CD4-positive, alpha-beta memory T cell (primary cell): ENCODE measurements around the gene RBBP8NL. TPM values are rescaled to one million over a fixed set of nuclear protein-coding genes. Genes with fewer than 3 reads are reported as not detected.

Source experiments
- CTCF ChIA-PET: fragments of 350-600 bp; sonication (Branson Sonifier 250); formaldehyde crosslinking; loops from one replicate; lab custom pipeline; 2021; ENCODE audit warnings: inconsistent platforms; ENCODE audit not compliant: partially characterized antibody; lab: Charles Lee
- POLR2A ChIA-PET: fragments of 350-600 bp; sonication (Branson Sonifier 250); formaldehyde crosslinking; loops from one replicate; lab custom pipeline; 2021; ENCODE audit not compliant: partially characterized antibody; lab: Charles Lee
- DNase-seq, 5 donors: peaks; one replicate each; pipeline versions ENCODE4 v3.0.0 to v3.0.0-alpha.2; 2020 to 2022; ENCODE audit warnings: mixed read lengths in 1 of 5
- H3K27ac ChIP-seq: one replicate; pipeline ENCODE4 v1.7.0; 2013; ENCODE audit warnings: low read depth, low read length
- H3K27me3 ChIP-seq: 2 replicates; pipeline ENCODE4 v1.7.0; 2013; ENCODE audit warnings: mild to moderate bottlenecking, low read length, moderate library complexity; ENCODE audit not compliant: insufficient read depth
- H3K36me3 ChIP-seq: 2 replicates; pipeline ENCODE4 v1.7.0; 2013; ENCODE audit warnings: mild to moderate bottlenecking, low read length, moderate library complexity; ENCODE audit not compliant: insufficient read depth
- H3K4me1 ChIP-seq: 2 replicates; pipeline ENCODE4 v1.7.0; 2013; ENCODE audit warnings: mild to moderate bottlenecking, low read length, moderate library complexity; ENCODE audit not compliant: insufficient read depth
- H3K4me3 ChIP-seq, 2 donors: one replicate each; pipeline ENCODE4 v1.7.0; 2013; ENCODE audit warnings: low read length in 2 of 2, mild to moderate bottlenecking in 1 of 2
- H3K9me3 ChIP-seq, 2 donors: one replicate each; pipeline ENCODE4 v1.7.0; 2013; ENCODE audit warnings: low read length in 2 of 2, control low read depth in 1 of 2; ENCODE audit not compliant: control insufficient read depth in 1 of 2
- H3K27ac Mint-ChIP-seq, 7 donors: one replicate each; pipeline ENCODE4 v1.8.0; 2020 to 2021; ENCODE audit warnings: mixed read lengths in 7 of 7, mild to moderate bottlenecking in 6 of 7, inconsistent platforms in 3 of 7, moderate library complexity in 3 of 7
- H3K27me3 Mint-ChIP-seq, 2 donors: one replicate each; pipeline ENCODE4 v1.8.0; 2020 to 2021; ENCODE audit warnings: mixed read lengths in 2 of 2
- H3K36me3 Mint-ChIP-seq, 2 donors: one replicate each; pipeline ENCODE4 v1.8.0; 2020 to 2021; ENCODE audit warnings: mixed read lengths in 2 of 2, inconsistent platforms in 1 of 2, mild to moderate bottlenecking in 1 of 2
- H3K4me1 Mint-ChIP-seq, 4 donors: one replicate each; pipeline ENCODE4 v1.8.0; 2020 to 2021; ENCODE audit warnings: mixed read lengths in 4 of 4, mild to moderate bottlenecking in 1 of 4
- H3K4me3 Mint-ChIP-seq, 8 donors: one replicate each; pipeline ENCODE4 v1.8.0; 2020 to 2021; ENCODE audit warnings: mixed read lengths in 8 of 8, mild to moderate bottlenecking in 7 of 8, moderate library complexity in 6 of 8, inconsistent platforms in 3 of 8
- H3K9me3 Mint-ChIP-seq, 8 donors: one replicate each; pipeline ENCODE4 v1.8.0; 2020 to 2021; ENCODE audit warnings: mixed read lengths in 8 of 8, mild to moderate bottlenecking in 5 of 8, inconsistent platforms in 3 of 8, moderate library complexity in 1 of 8
- intact Hi-C: fragments of 100-400 bp; cut with micrococcal nuclease; formaldehyde crosslinking; loops from one replicate; pipeline ENCODE4 v1.15.1; 2023
- polyA plus RNA-seq, 2 donors: library from polyadenylated mRNA; unstranded; fragments of 300-500 nt; fragmentation: Illumina TruSeq; gene quantifications; one replicate each; pipeline ENCODE4 v1.2.3, GENCODE V29; 2021
- total RNA-seq, 2 experiments: library from RNA; stranded (reverse); gene quantifications; one replicate each; pipeline ENCODE4 v1.2.3, GENCODE V29; 2021

Gene RBBP8NL
- total and polyA plus RNA-seq, 4 experiments from 2014 or later: not detected

GRCh38 chr20:62407221-62407992, 19.9 kb downstream of the RBBP8NL start, which contains the start of gene CABLES2:
TSS of gene CABLES2 (minus strand) at chr20:62407285. CDS start at chr20:62407276, 9 bp downstream.
- no peaks in the 10 kb centered on the region for H3K27me3 Mint-ChIP-seq
- H3K9me3 Mint-ChIP-seq: peaks cover 0 to 1% (median 0%) of the 10 kb centered on the region in 8 donors
- H3K27ac Mint-ChIP-seq: peak within 1 kb of the TSS; percentile 53 to 90 (median 82)
- ChIA-PET CTCF (no interaction called here), POLR2A (interaction anchor here (0.6 to 1.6 kb wide), 3 partner anchors 18 to 106 kb away, joined by 3 to 4 read pairs (median 3); partner anchors contain the start of gene RPS21)
- peaks cover 15 to 45% (median 29%) of the 10 kb centered on the region in 4 donors for H3K4me1 Mint-ChIP-seq
- peaks cover 0 to 7% of the 10 kb centered on the region in 2 donors for H3K36me3 Mint-ChIP-seq
- Histone ChIP-seq H3K27ac (peak within 1 kb of the TSS; percentile 65), H3K9me3 (no peaks in the 10 kb centered on the region), H3K4me1 (peaks cover 34% of the 10 kb centered on the region), H3K27me3 (no peaks in the 10 kb centered on the region), H3K36me3 (no peaks in the 10 kb centered on the region), H3K4me3 (peak within 1 kb of the TSS in 1 of 2 donors; percentile 67)
- intact Hi-C loops: loop anchor here (1.0 to 5.0 kb wide), 4 partner anchors 20 to 390 kb away; partner anchors contain the start of genes ADRM1, MRGBP and RPS21
- peak; percentile 90 to 94 (median 92) for DNase-seq
- H3K4me3 Mint-ChIP-seq: peak within 1 kb of the TSS; percentile 77 to 85 (median 82)

- Mint-ChIP-seq H3K4me1 (peaks cover 15 to 45% (median 29%) of the 10 kb centered on the region in 4 donors), H3K27ac (peak overlapping the region in 5 of 7 donors; percentile 27 to 84 (median 75)), H3K9me3 (peaks cover 0 to 1% (median 0%) of the 10 kb centered on the region in 8 donors), H3K4me3 (peak overlapping the region; percentile 72 to 83 (median 78)), H3K36me3 (peaks cover 0 to 7% of the 10 kb centered on the region in 2 donors), H3K27me3 (no peaks in the 10 kb centered on the region)
- intact Hi-C loops: loop anchor here (1.0 to 5.0 kb wide), 4 partner anchors 19 to 391 kb away; partner anchors contain the start of genes ADRM1, MRGBP and RPS21
- POLR2A ChIA-PET: interaction anchor here (1.0 to 1.6 kb wide), 2 partner anchors 17 to 106 kb away, joined by 3 to 4 read pairs; no protein-coding TSS in a partner anchor
- Histone ChIP-seq H3K4me3 (peak overlapping the region in 1 of 2 donors; percentile 57), H3K4me1 (peaks cover 34% of the 10 kb centered on the region), H3K36me3 (no peaks in the 10 kb centered on the region), H3K9me3 (no peaks in the 10 kb centered on the region), H3K27ac (peak overlapping the region; percentile 65), H3K27me3 (no peaks in the 10 kb centered on the region)
- no peak for DNase-seq
- CTCF ChIA-PET: no interaction called here
Observed at GRCh38 chr20:62406635-62407176, 20.6 kb downstream of the RBBP8NL start.

- CTCF ChIA-PET: no interaction called here
- Mint-ChIP-seq H3K4me3 (peak overlapping the region; percentile 72 to 83 (median 78)), H3K9me3 (peaks cover 0 to 1% (median 0%) of the 10 kb centered on the region in 8 donors), H3K27ac (peak overlapping the region; percentile 53 to 86 (median 75)), H3K36me3 (peaks cover 0 to 7% of the 10 kb centered on the region in 2 donors), H3K4me1 (peaks cover 15 to 50% (median 29%) of the 10 kb centered on the region in 4 donors), H3K27me3 (no peaks in the 10 kb centered on the region)
- Histone ChIP-seq H3K9me3 (no peaks in the 10 kb centered on the region), H3K4me3 (peak overlapping the region in 1 of 2 donors; percentile 57), H3K4me1 (peaks cover 34% of the 10 kb centered on the region), H3K36me3 (no peaks in the 10 kb centered on the region), H3K27me3 (no peaks in the 10 kb centered on the region), H3K27ac (peak overlapping the region; percentile 65)
- POLR2A ChIA-PET: interaction anchor here (1.5 kb wide), 1 partner anchor 20 kb away, joined by 8 read pairs; the partner anchor contains the start of gene RPS21
- no peak for DNase-seq
- intact Hi-C loops: loop anchor here (5.0 kb wide), 1 partner anchor 391 kb away; the partner anchor contains the start of gene MRGBP
Observed at GRCh38 chr20:62405981-62406513, 21.3 kb downstream of the RBBP8NL start.

- ChIA-PET CTCF (no interaction called here), POLR2A (interaction anchor here (1.5 kb wide), 1 partner anchor 19 kb away, joined by 8 read pairs; the partner anchor contains the start of gene RPS21)
- Histone ChIP-seq H3K4me3 (no peak overlapping the region), H3K4me1 (peaks cover 31% of the 10 kb centered on the region), H3K27ac (no peak overlapping the region), H3K9me3 (no peaks in the 10 kb centered on the region), H3K36me3 (no peaks in the 10 kb centered on the region), H3K27me3 (no peaks in the 10 kb centered on the region)
- intact Hi-C loops: loop anchor here (5.0 kb wide), 1 partner anchor 392 kb away; the partner anchor contains the start of gene MRGBP
- H3K27ac Mint-ChIP-seq: peak overlapping the region in 5 of 7 donors; percentile 18 to 84 (median 70)
- peak overlapping the region; percentile 72 to 83 (median 78) for H3K4me3 Mint-ChIP-seq
- no peak for DNase-seq
- no peaks in the 10 kb centered on the region for H3K27me3 Mint-ChIP-seq
- H3K4me1 Mint-ChIP-seq: peaks cover 15 to 50% (median 30%) of the 10 kb centered on the region in 4 donors
- peaks cover 0 to 11% of the 10 kb centered on the region in 2 donors for H3K36me3 Mint-ChIP-seq
- peaks cover 0 to 1% (median 0%) of the 10 kb centered on the region in 8 donors for H3K9me3 Mint-ChIP-seq
Observed at GRCh38 chr20:62405108-62405980, 22.0 kb downstream of the RBBP8NL start.

GRCh38 chr20:62404761-62405107, 22.6 kb downstream of the RBBP8NL start:
- H3K9me3 Mint-ChIP-seq: peaks cover 0 to 1% (median 0%) of the 10 kb centered on the region in 8 donors
- peaks cover 25% of the 10 kb centered on the region for H3K4me1 ChIP-seq
- intact Hi-C loops: loop anchor here (5.0 kb wide), 1 partner anchor 393 kb away; the partner anchor contains the start of gene MRGBP
- peaks cover 15 to 45% (median 26%) of the 10 kb centered on the region in 4 donors for H3K4me1 Mint-ChIP-seq
- ChIA-PET CTCF (no interaction called here), POLR2A (interaction anchor here (1.5 kb wide), 1 partner anchor 18 kb away, joined by 8 read pairs; the partner anchor contains the start of gene RPS21)
- H3K9me3 ChIP-seq: no peaks in the 10 kb centered on the region
- no peaks in the 10 kb centered on the region for H3K36me3 ChIP-seq
- no peak overlapping the region for H3K4me3 ChIP-seq
- no peak for DNase-seq
- no peak overlapping the region for H3K27ac Mint-ChIP-seq
- no peak overlapping the region for H3K27ac ChIP-seq
- no peaks in the 10 kb centered on the region for H3K27me3 ChIP-seq
- H3K36me3 Mint-ChIP-seq: peaks cover 0 to 13% of the 10 kb centered on the region in 2 donors
- H3K27me3 Mint-ChIP-seq: no peaks in the 10 kb centered on the region
- no peak overlapping the region for H3K4me3 Mint-ChIP-seq

- H3K27me3 Mint-ChIP-seq: no peaks in the 10 kb centered on the region
- Histone ChIP-seq H3K9me3 (no peaks in the 10 kb centered on the region), H3K27ac (no peak overlapping the region), H3K36me3 (no peaks in the 10 kb centered on the region), H3K4me3 (no peak overlapping the region), H3K27me3 (no peaks in the 10 kb centered on the region), H3K4me1 (peaks cover 21% of the 10 kb centered on the region)
- peak overlapping the region in 5 of 8 donors; percentile 29 to 63 (median 46) for H3K4me3 Mint-ChIP-seq
- DNase-seq: no peak
- H3K36me3 Mint-ChIP-seq: peaks cover 0 to 13% of the 10 kb centered on the region in 2 donors
- ChIA-PET POLR2A (no interaction called here), CTCF (no interaction called here)
- H3K9me3 Mint-ChIP-seq: peaks cover 0 to 1% (median 0%) of the 10 kb centered on the region in 8 donors
- intact Hi-C loops: no loop called here
- H3K27ac Mint-ChIP-seq: peak overlapping the region in 3 of 7 donors; percentile 43 to 72 (median 54)
- peaks cover 12 to 40% (median 21%) of the 10 kb centered on the region in 4 donors for H3K4me1 Mint-ChIP-seq
Observed at GRCh38 chr20:62404112-62404665, 23.1 kb downstream of the RBBP8NL start.
